AG20443 (cell line): ENCODE measurements around the gene COL6A3.
A peak's percentile ranks its signal among the peaks of the same experiment; 100 is the strongest.

Experiments
- DNase-seq: peaks from one replicate; pipeline ENCODE4 v3.0.0; 2012; ENCODE audit warnings: low spot score, mixed read lengths

COL6A3 gene

DNA sequence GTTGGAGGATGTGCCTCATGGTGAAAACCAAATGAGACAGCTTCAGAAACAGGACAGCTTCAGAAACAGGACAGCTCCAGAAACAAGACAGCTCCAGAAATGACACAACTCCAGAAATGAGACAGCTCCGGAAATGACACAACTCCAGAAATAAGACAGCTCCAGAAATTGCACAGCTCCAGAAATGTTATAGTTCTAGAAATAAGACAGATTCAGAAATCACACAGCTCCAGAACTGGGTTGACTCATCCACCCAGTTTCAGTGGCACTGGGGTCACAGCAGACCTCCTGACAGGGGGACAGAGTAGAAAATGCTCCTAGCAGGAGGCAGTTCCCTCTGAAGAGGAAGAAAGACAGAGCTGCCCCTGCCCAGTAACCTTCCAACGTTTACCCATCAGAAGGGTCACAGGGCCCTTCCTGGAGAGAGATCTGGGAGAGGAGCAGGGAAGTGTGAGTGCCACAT, 26.9 kb upstream of the COL6A3 start:
- no peak for DNase-seq

DNA sequence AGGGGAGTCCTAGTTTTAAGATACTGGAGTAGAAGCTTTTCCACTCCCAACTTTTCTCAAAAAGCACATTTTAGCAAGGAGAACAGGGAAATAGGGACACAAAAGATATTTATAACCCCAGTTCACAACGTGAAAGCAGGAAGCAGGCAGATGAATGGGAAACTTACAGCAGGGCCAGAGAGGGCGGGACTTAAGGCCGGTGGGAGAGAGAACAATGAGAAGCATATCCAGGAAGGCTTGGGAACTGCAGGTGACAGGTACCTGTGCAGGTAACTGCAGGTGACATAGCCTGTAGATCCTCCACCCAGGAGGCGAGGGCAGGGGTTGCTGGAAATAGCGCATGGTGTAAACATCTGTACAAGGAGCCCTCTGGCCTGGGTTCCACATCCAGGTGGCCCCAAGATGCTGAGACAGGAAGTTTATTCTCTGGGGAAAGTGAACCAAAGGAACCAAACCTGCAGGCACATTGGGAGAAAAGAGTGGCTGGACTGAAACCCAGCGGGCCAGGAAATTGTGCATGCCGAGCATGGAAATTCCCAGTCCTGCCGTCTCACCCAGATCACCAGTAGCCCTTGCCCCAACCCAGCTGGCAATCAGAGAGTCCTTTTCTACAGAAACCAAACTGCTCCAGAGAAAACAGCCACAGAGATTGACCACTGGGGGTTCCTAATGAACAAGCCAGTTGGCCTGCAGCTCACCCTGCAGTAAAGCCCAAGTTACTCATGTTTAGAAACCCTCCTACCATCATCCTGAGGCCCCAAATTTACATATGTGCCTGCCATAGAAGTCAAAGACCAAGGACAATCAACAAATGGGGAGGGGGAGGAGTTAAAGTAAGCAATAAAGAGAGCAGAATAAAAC, 24.3 kb upstream of the COL6A3 start:
- no peak for DNase-seq

DNA sequence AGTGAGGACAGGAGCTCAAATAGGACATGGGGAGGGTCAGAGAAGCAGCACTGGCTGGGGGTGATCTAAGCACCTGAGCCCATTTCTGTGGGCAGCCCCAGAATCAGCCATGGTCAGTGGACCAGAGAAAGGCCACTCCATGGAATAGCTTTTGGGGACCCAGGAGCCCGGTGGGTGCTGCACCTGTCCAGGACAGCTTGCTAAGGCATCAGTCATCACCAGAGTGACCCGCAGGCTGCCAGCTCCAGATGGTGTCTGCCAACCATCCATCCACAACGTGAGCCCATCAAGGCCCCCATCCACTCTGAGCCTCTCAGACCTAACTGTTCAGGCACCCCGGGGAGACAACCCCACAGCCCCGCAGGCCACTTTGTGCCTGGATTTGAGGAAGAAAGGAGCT, 23.6 kb upstream of the COL6A3 start:
- no peak for DNase-seq

DNA sequence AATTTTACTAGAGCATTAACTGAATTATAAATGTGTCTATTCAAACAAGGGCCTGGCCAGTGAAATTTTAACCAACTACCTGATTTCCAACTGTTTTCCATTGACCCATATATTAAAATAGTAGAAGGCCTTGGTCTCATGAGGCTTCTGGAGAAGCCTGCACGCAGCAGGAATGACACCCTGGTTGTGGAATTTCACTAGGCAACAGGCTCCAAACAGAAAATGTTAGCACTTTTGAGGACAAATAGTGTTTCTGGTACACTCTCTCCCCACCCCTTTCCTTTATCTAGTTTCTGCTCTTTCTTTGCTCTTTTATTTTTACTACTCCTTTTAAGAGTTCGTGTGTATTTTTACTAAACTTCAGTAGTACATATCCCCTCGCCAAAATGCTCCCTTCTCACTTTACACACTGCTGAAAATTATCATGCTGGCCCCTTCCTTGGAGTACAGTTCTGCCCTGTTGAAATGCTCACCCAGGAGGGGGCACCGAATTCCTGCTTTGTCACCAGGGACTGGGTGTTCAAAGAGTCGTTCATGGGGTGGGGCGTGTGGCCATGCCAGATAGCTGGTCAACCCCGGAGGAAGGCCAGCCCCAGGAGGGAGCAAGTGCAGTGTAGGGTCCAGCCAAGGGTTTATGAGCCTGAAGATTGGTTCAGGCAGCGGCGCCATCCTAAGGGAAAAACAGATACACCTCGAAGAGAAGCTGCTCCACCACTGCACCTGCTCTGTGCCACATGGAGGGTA, 22.1 kb upstream of the COL6A3 start:
- DNase-seq, result peak; percentile 88

DNA sequence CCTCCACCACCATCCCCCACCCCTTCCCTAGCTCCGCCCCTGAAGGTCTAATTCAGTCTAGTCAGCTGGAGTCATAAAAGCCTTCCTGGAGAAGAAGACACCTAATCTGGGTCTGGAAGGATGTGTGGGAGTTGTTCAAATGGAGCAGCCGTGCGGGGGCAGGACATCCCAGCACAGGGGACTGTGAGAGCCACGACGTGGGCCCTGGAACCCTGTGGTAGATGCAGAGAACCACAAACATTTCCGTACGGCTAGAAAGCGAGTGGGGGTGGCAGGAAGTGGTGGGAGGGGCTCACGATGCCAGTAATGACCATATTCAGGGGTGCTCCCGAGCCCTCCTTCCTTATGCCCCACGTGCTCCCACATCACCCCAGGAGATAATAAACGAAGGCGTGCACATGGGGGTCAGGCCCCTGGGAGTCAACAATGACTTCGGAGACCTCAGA, 20.9 kb upstream of the COL6A3 start:
- DNase-seq, result no peak

DNA sequence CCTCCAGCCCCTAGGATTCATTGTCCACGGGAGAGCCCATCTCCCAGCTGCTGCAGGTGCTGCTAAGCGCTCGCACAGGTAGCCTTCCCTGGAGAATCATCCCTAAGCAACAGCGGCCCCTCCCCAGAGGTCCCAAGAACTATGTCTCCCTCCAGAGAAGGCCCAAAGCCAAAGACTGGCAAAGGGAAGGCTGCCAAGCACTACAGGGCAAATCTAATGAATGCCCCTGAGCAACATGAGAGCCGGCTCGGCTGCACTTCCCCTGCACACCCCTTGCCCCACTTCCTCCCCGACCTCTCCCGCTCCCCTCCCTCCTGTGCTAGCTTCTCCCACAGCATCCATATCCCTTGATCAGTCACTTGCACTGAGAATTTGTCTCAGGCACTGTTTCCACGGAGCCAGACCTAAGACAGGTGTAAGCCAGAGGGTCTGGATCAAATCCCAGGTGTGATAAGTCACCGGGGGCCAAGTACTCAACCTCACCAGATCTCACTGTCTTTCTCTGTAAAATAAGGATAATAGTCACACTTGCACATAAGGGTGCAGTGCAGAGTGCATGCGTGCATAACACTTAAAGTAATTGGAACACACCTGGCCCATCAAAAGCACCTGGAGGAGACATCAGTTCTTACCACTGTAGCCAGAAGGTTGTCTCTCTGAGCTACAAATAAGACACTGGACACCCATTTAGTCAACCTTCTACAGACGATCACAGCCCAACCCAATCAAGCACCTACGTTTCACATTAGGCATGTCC, 20.1 kb upstream of the COL6A3 start:
- no peak for DNase-seq

DNA sequence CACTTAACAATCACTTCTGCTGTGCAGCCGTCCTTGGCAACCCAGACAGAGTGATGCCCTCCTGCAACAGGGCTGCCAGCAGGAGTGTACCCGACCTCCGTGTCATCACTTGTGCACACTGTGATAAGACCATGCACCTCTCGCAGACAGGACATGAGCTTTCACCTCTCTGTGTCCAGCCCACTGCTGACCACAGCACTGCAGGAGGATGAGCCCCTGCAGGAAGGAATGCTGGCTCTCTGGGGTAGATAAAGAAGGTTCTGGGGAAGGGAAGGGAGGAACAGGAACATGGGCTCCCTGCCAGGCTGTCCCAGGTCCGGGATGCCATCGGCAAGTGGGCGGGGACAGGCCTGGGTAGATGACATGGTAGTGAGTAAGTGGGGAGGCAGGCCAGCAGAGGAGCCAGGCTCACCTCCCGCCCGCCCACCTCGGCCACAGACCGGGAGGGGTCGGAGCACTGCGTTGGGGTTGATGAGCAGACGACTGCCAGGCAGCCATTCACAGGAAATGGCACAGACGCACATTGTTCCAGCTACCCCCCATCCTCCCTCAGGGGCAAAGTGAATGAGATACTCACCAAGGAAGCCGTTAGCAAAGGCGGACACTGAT, 18.6 kb upstream of the COL6A3 start:
- peak; percentile 82 for DNase-seq

DNA sequence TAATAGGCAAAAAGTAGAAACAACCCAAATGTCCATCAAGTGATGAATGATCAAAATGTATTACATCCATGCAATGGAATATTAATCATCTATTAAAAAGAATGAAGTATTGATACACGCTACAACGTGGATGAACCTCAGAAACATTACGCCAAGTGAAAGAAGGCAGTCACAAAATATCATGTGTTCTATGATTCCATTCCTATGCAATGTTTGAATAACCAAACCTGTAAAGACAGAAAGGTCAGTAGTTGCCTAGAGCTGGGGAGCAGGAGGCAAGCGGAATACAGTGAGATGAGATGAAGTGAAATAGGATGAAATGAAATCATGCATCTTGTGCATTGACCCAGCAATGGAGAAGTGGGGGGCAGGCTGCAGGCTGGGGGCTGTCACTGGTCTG, 17.9 kb upstream of the COL6A3 start:
- DNase-seq, result no peak

DNA sequence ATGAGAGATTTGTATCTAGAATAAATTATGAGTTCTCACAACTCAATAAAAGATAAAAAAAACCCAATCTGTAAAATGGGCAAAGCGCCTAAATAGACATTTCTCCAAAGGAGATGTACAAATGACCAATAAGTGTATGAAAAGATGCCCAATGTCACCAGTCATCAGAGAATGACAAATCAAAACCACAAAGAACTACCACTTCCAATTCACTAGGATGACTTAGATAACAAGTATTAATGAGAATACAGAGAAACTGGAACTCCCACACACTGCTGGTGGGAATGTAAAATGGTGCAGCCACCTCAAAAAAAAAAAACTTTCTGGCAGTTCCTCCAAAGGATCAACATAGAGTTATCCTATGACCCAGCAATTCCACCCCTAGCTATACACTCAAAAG, 17.4 kb upstream of the COL6A3 start:
- DNase-seq, result no peak

DNA sequence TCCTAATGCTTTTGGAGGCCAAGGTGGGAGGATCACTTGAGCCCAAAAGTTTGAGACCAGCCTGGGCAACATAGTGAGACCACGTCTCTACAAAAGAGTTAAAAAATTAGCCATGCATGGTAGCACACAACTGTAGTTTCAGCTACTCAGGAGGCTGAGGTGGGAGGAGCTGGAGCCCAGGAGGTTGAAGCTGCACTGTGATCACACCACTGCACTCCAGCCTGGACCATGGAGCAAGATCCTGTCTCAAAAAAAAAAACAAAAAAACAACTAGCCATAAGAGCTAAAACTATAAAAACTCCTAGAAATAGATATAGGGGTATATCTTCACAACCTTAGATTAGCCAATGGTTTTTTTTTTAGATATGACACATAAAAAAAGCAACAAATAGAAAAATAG, 16.9 kb upstream of the COL6A3 start:
- DNase-seq, result no peak

DNA sequence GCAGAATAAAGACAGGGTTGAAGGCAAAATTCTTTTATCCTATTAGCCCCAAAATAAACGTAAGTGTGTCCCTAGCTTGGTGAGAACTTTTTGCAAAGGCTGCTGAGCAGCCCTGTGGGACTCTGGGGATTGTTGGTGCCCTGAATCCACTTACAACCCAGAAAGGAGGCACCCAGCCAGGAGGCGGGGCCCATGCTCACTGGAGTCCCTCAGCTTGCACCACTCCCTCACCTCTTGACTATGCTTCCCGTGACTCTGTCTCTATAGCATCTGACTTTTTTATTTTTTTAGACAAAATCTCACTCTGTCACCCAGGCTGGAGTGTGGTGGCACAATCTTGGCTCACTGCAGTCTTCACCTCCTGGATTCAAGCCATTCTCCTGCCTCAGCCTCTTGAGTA, 15.8 kb upstream of the COL6A3 start:
- DNase-seq, result no peak

DNA sequence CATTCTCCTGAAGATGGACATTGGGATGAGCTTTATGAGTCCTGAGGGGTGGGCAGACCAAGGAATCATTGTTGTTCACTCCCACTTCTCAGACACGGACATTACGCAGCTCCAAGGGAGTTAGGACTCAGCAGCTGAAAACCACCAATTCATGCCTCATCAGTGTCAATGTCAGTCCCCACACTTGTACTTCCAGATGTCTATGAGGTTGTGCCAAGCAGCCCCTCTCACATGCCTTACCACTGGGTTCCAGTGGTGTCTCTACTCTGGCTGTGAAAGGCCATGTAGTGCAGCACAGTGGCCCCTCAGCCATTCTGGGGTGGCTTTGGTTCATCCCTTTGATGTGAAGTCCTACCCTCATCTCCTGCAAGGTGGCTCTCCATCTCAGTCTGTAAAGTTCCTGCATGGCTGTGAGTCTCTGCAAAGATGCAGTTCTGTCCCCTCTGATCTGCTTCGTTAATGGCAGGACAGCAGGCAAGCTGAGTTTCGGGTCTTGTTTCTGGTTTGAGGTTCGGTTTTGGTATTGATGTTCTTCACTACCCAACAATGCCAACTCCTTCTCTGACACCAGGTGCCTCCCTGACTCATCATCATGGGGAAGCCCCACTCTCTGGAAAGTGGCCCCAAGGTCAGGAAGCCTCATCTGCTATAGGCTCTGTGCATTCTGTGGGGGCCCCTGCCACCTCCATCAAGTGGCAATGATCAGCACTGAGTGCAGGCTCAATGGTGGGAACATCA, 14.0 kb upstream of the COL6A3 start:
- no peak for DNase-seq

DNA sequence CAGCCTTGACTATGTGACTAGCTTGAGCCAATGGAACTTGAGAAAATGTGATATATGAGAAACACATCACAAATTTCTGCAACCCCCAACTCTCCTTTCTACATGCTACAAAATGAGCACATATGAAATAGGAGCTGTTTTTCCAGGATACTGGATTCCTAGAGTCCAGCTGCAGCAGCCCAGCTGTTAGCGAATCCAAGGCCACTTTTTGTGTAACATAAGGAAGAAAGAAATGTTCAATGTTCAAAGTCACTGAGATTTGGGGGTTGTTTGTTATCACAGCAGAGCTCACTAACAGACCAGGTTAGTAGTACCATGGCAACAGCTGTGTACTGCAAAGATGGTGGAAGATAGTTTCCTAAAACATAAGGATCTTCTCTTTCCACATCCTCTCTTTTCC, 12.6 kb upstream of the COL6A3 start:
- DNase-seq, result no peak

DNA sequence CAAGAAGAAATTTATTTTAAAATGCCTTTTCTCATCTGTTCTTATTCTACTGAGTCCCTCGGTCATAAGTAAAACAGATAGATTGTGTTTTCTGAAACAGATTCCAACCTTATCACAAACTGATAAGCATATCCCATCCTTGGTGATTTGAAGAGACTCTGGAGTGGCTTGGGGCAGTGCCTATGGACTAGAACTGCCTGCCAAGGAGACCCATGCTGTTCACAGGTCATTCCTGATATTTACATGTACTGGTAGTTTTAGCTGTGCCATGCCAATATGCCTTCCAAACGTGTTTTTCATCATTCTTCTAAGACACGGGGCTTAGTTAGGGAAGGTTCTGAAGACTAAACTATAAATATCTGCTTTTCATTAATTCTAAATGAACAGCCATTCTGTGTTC, 11.4 kb upstream of the COL6A3 start:
- no peak for DNase-seq

DNA sequence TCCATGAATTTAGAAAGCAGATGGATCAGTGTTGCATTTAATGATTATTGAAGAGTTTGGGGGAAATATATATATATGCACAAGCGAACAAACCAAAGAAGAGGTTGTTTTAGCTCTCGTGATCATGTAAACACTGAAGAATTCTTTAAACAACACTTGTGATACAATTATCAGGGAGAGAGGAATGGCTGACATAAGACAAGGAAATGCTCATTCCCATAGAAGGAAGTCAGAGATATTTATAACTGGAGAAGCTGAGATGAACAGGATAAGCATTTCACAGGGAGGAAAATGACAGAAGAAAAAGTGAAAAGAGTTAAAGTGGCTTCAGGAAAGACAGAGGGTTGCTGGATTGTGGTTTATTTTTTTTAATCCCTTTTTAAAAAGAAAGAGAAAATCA, 10.6 kb upstream of the COL6A3 start:
- DNase-seq, result no peak

DNA sequence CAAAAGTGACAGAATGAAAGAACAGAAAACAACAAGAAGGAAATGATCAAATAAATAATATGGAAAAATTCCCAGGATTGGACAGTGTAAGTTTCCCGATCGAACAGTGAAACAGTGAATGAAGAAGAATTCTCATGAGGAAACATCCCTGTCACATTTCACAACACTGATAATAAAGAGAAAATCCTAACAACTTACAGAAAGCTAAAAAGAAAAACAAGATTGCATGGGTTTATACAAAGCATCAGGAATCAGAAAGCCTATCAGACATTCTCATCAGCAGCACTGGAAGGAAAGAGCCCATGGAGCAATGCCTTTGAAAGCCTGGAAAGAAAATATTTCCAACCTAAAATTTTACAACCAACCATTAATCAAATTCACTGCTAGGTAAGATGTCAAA, 9.9 kb upstream of the COL6A3 start:
- no peak for DNase-seq

DNA sequence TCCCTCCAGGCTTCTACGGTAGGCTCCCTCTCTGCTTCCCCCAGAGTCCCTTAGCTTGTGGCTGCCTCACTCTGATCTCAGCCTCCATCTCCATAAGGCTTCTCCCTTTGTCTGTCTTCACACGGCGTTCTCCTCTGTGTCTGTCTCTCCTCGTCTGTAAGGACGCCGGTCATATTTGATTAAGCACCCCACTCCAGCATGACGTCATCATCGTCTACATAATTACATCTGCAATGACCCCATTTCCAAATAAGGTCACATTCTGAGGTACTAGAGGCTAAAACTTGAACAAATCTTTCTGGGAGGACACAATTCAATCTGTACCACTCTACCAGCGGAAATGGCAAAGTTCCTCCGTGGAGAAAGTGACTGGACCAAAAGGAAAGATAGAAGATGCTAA, 8.3 kb upstream of the COL6A3 start:
- no peak for DNase-seq

DNA sequence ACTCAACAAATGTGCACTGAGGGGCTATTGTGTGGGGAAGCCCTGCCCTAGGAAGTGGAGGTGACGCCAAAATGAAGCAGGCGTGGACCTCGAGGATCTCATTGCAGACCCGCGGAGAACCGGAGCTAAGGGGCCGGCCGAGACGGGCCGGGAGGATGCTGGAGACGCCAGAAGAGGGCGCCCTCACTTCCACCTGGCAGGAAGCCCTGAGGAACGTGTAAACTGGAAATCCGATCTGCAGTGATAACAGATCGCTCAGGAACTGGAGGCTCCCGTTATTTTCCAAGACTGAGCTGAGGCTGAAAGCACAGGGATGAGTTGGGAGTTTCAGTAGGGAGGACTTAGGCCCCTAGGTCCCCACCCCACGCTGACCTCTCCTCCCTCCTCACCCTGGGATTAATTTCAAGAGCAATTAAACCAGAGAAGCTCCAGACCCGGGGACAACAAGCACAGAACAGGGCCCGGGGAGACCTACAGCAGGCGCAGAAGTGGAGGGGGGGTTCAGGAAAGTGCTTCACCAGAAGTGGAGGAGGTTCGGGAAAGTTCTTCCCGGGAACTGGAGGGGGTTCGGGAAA, 7.7 kb upstream of the COL6A3 start:
- peak; percentile 87 for DNase-seq

DNA sequence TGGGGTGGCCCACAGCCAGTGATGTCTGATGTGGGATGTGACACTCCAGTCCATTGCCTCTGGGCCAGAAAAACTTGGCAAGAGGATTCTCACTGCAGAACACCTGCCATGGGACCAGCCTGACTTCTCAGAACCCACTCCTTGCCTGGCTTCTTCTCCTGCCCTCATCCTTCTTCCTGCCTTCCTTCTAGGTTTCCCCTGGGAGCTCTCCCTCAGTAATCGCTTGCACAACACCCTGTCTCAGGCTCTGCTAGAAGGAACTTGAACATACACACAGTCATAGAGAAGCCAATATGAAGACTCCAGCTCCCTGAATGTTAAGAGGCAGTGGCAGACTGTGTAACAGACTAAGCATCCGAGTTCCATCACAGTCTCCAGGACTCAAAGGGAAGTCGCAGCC, 4.3 kb upstream of the COL6A3 start:
- DNase-seq, result no peak

DNA sequence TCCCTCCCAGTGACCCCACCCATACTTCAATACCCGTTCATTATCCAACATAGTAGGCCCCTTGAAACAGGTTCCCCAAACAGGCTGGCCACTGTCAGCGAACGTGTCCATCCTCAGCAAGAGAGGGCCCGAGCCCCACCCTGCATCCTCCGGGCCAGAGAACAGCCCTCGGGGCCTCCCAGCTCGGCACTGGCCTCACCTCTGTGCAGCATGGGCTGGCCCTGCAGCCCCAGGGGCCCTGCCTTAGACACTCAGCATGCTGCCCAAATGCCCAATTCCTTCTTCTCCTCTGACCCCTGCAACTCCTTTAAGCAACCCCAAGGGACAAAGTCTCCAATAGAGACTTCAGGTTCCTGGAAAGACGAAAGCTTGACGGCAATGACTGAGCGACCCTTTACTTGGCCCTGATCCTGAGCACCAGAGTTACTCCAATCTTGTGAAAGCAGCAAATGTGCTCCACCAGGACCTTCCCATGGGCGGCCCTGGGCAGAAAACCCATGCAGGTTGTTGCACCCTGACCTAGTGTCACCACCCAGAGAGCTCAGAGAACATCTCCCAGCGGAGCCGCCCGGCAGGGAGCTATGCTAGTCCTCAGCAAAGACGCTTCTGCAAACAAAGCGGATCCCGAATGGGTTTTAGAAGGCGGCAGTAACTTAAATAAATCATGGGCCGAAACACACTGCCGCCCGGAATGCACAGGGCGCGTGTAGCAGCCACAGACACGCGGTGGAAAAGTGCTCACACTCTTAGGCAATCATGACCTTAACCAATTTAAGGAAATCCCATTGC, 782 bp downstream of the COL6A3 start:
- peak; percentile 41 for DNase-seq
